ENCODE data around the gene ZSCAN22. TPM values are rescaled to one million over a fixed set of nuclear protein-coding genes. Genes with fewer than 3 reads are reported as not detected.
"Not testable (repeated sequence)": the region's sequence is repeated elsewhere in the genome, so short reads cannot be mapped to it uniquely, and the experiment has no call there.

ZSCAN22 gene
- polyA plus RNA-seq, 1 experiment: 2.6 TPM

- POLR2A ChIA-PET: no interaction called here
- CTCF ChIA-PET: no interaction called here
- no peak for TF ChIP-seq CTCF (IDR thresholded peaks at IDR 0.05; ENCODE audit: low read depth, low read length)
Observed at GRCh38 chr19:58305932-58306323, 20.9 kb upstream of the ZSCAN22 start.

GRCh38 chr19:58307736-58308135 is 19.1 kb upstream of the ZSCAN22 start:
- H3K4me3 ChIP-seq (ENCODE audit: low read depth, low read length): no peak overlapping the region
- ChIA-PET POLR2A (no interaction called here), CTCF (no interaction called here)
- TF ChIP-seq CTCF (IDR thresholded peaks at IDR 0.05; ENCODE audit: low read depth, low read length): no peak
- DNase-seq (ENCODE audit: low read depth, low spot score): no peak
- no peak overlapping the region for H3K27ac ChIP-seq (ENCODE audit: low read depth, low read length)
- H3K9me3 ChIP-seq (ENCODE audit: control insufficient read depth, insufficient read depth, low read length): peaks cover 3% of the 10 kb centered on the region; the same call in 1 of the 2 replicates
- H3K27me3 ChIP-seq (ENCODE audit: control insufficient read depth, insufficient read depth, low read length): no peaks in the 10 kb centered on the region

More at GRCh38 chr19:58305932-58306323, 20.9 kb upstream of the ZSCAN22 start:
- DNase-seq (ENCODE audit: low read depth, low spot score): no peak
- no peak overlapping the region for H3K27ac ChIP-seq (ENCODE audit: low read depth, low read length)
- H3K4me3 ChIP-seq (ENCODE audit: low read depth, low read length): peak overlapping the region; percentile 93
- no peaks in the 10 kb centered on the region for H3K27me3 ChIP-seq (ENCODE audit: control insufficient read depth, insufficient read depth, low read length)
- H3K9me3 ChIP-seq (ENCODE audit: control insufficient read depth, insufficient read depth, low read length): peaks cover 5% of the 10 kb centered on the region; the same call in 1 of the 2 replicates

- H3K27ac ChIP-seq (ENCODE audit: low read depth, low read length); H3K27me3 ChIP-seq (ENCODE audit: control insufficient read depth, insufficient read depth, low read length); H3K4me3 ChIP-seq (ENCODE audit: low read depth, low read length); DNase-seq (ENCODE audit: low read depth, low spot score); CTCF ChIA-PET; H3K9me3 ChIP-seq (ENCODE audit: control insufficient read depth, insufficient read depth, low read length); POLR2A ChIA-PET: not testable (repeated sequence)
- TF ChIP-seq CTCF (IDR thresholded peaks at IDR 0.05; ENCODE audit: low read depth, low read length): peak; percentile 9; the same call in 1 of the 2 replicates
Observed at GRCh38 chr19:58310685-58311084, 16.1 kb upstream of the ZSCAN22 start.

GRCh38 chr19:58311345-58311865 is 15.4 kb upstream of the ZSCAN22 start:
- POLR2A ChIA-PET: no interaction called here

More at GRCh38 chr19:58311345-58311865, 15.4 kb upstream of the ZSCAN22 start:
- CTCF ChIA-PET: no interaction called here
- H3K4me3 ChIP-seq (ENCODE audit: low read depth, low read length): no peak overlapping the region
- no peaks in the 10 kb centered on the region; the same call in 1 of the 2 replicates for H3K9me3 ChIP-seq (ENCODE audit: control insufficient read depth, insufficient read depth, low read length)
- no peak for TF ChIP-seq CTCF (IDR thresholded peaks at IDR 0.05; ENCODE audit: low read depth, low read length)
- no peak for DNase-seq (ENCODE audit: low read depth, low spot score)
- H3K27me3 ChIP-seq (ENCODE audit: control insufficient read depth, insufficient read depth, low read length): no peaks in the 10 kb centered on the region
- H3K27ac ChIP-seq (ENCODE audit: low read depth, low read length): no peak overlapping the region
